GM12878 (cell line): ENCODE data around the gene FOXJ3. TPM values are rescaled to one million over a fixed set of nuclear protein-coding genes. Genes with fewer than 3 reads are reported as not detected.

Experiments used
- ATAC-seq: fragments of 200-7000 bp; cut with Tn5 transposase; 3 replicates; pipeline ENCODE4 v1.9.1; 2020; ENCODE audit warnings: mild to moderate bottlenecking, moderate library complexity
- BruUV-seq: library from RNA; stranded (reverse); fragments of 400-500 nt; replicated peaks from 2 replicates; lab custom pipeline; 2021; lab: Mats Ljungman, UMichigan
- CTCF ChIA-PET: fragments of 300-600 bp; sonication (Branson Sonifier 250); formaldehyde crosslinking; extraction: SDS; loops from one replicate; lab custom pipeline; 2021; ENCODE audit warnings: inconsistent platforms; lab: Yijun Ruan, JAX
- POLR2A ChIA-PET: fragments of 350-600 bp; formaldehyde crosslinking; extraction: SDS; loops from one replicate; lab custom pipeline; 2021; ENCODE audit warnings: inconsistent platforms; lab: Charles Lee
- RAD21 ChIA-PET: fragments of 300-600 bp; sonication (Branson Sonifier 250); formaldehyde crosslinking; loops from one replicate; lab custom pipeline; 2023; ENCODE audit warnings: antibody characterized with exemption; ENCODE audit not compliant: unreplicated experiment; lab: Charles Lee
- SMC1A ChIA-PET: fragments of 300-600 bp; sonication (Branson Sonifier 250); formaldehyde crosslinking; loops from one replicate; lab custom pipeline; 2023; ENCODE audit not compliant: unreplicated experiment, uncharacterized antibody; lab: Charles Lee
- DNase-seq: peaks from one replicate; pipeline ENCODE4 v3.0.0-alpha.2; 2011; ENCODE audit warnings: low read depth, low spot score
- FAIRE-seq: peaks from 3 replicates; lab custom pipeline; 2011; peaks lifted over from hg19 to GRCh38; lab: Jason Lieb, UNC
- H2AFZ ChIP-seq: 2 replicates; pipeline ENCODE4 v1.6.0; 2011; ENCODE audit warnings: low read depth, low read length, control low read depth; ENCODE audit not compliant: control insufficient read depth
- H3K27ac ChIP-seq: 2 replicates; pipeline ENCODE4 v1.5.1; 2011; ENCODE audit warnings: control low read depth; ENCODE audit not compliant: control insufficient read depth, insufficient read depth
- H3K27me3 ChIP-seq, 2 experiments: replicated peaks in 1 of 2; 2 replicates each; pipeline versions ENCODE4 v1.6.0 to v1.6.1; 2011; ENCODE audit warnings: low read length in 1 of 2; ENCODE audit not compliant: control insufficient read depth in 2 of 2, insufficient read depth in 2 of 2
- H3K36me3 ChIP-seq, 2 experiments: 2 replicates each; pipeline ENCODE4 v1.5.1; 2011; ENCODE audit warnings: low read length in 1 of 2; ENCODE audit not compliant: control insufficient read depth in 2 of 2, insufficient read depth in 2 of 2
- H3K4me1 ChIP-seq: 2 replicates; pipeline ENCODE4 v1.6.1; 2011; ENCODE audit warnings: mild to moderate bottlenecking, low read length, moderate library complexity, mixed read lengths; ENCODE audit not compliant: control insufficient read depth, insufficient read depth
- H3K4me2 ChIP-seq: 2 replicates; pipeline ENCODE4 v1.6.0; 2011; ENCODE audit warnings: control low read depth; ENCODE audit not compliant: control insufficient read depth, insufficient read depth
- H3K4me3 ChIP-seq: fragments of 200-600 bp; sonication (generic); 2 replicates; pipeline ENCODE4 v1.5.1; 2016
- H3K79me2 ChIP-seq: 2 replicates; pipeline ENCODE4 v1.6.0; 2011; ENCODE audit warnings: low read length; ENCODE audit not compliant: control insufficient read depth, insufficient read depth
- H3K9ac ChIP-seq: 2 replicates; pipeline ENCODE4 v1.8.0; 2011; ENCODE audit warnings: low read length, control low read depth, mixed read lengths; ENCODE audit not compliant: control insufficient read depth, insufficient read depth
- H3K9me3 ChIP-seq: replicated peaks from 3 replicates; pipeline ENCODE4 v1.5.1; 2011; ENCODE audit warnings: mild to moderate bottlenecking, low read length; ENCODE audit not compliant: control insufficient read depth, insufficient read depth
- H4K20me1 ChIP-seq: 2 replicates; pipeline ENCODE4 v1.6.0; 2011; ENCODE audit not compliant: control insufficient read depth, insufficient read depth
- CBX5 ChIP-seq: sonication (generic); IDR thresholded peaks from 2 replicates; pipeline ENCODE4 v1.6.1; 2016; ENCODE audit warnings: low read depth, moderate library complexity, mild to moderate bottlenecking, inconsistent platforms
- CHD4 ChIP-seq: fragments of 200-600 bp; sonication (generic); IDR thresholded peaks from 2 replicates; pipeline ENCODE4 v1.6.1; 2016; ENCODE audit warnings: mild to moderate bottlenecking
- EED ChIP-seq: sonication (generic); IDR thresholded peaks from 2 replicates; pipeline ENCODE4 v1.6.1; 2016; ENCODE audit warnings: antibody characterized with exemption, low read depth
- MTA3 ChIP-seq: IDR thresholded peaks from 2 replicates; pipeline ENCODE4 v1.6.1; 2012; ENCODE audit warnings: low read length, inconsistent platforms, borderline replicate concordance
- RB1 ChIP-seq: fragments of 450-650 bp; formaldehyde crosslinking; IDR thresholded peaks from 2 replicates; pipeline ENCODE4 v1.6.1; 2017; ENCODE audit warnings: mild to moderate bottlenecking, borderline replicate concordance
- RUNX3 ChIP-seq: IDR thresholded peaks from 2 replicates; pipeline ENCODE4 v1.6.1; 2012; ENCODE audit warnings: low read length, inconsistent platforms
- SIX5 ChIP-seq: IDR thresholded peaks from 2 replicates; pipeline ENCODE4 v1.6.1; 2011; ENCODE audit warnings: mild to moderate bottlenecking, low read depth, low read length, moderate library complexity; ENCODE audit not compliant: severe bottlenecking
- SP1 ChIP-seq: IDR thresholded peaks from one replicate; pipeline ENCODE4 v1.6.1; 2011; ENCODE audit warnings: low read depth, low read length
- SPI1 ChIP-seq: IDR thresholded peaks from 2 replicates; pipeline ENCODE4 v1.6.1; 2011; ENCODE audit warnings: low read depth, mild to moderate bottlenecking, low read length, moderate library complexity, borderline replicate concordance; ENCODE audit not compliant: insufficient read depth
- STAT3 ChIP-seq: IDR thresholded peaks from 2 replicates; pipeline ENCODE4 v1.6.1; 2011; ENCODE audit warnings: low read depth, low read length, improper control_type of control experiment
- SUZ12 ChIP-seq: fragments of 200-600 bp; sonication (generic); IDR thresholded peaks from one replicate; pipeline ENCODE4 v1.6.1; 2018; ENCODE audit warnings: antibody characterized with exemption, mild to moderate bottlenecking; ENCODE audit not compliant: unreplicated experiment
- TCF3 ChIP-seq: IDR thresholded peaks from 2 replicates; pipeline ENCODE4 v1.6.1; 2012; ENCODE audit warnings: low read depth, mild to moderate bottlenecking, low read length, borderline replicate concordance; ENCODE audit not compliant: insufficient read depth
- YY1 ChIP-seq: IDR thresholded peaks from 2 replicates; pipeline ENCODE4 v1.6.1; 2011; ENCODE audit warnings: low read depth, mild to moderate bottlenecking, low read length
- WGBS: methylation state at CpG from one replicate; pipeline ENCODE4 v1.1.6; 2016; ENCODE audit warnings: low lambda C conversion rate; ENCODE audit not compliant: insufficient replicate concordance, insufficient coverage; ENCODE audit errors: missing lambda C conversion rate; 5-methylcytosine and 5-hydroxymethylcytosine counted together
- in situ Hi-C: fragments of 300-500 bp; cut with MboI; formaldehyde crosslinking; loops from 9 replicates; pipeline ENCODE4 v1.14.3; 2018; ENCODE audit warnings: mixed read lengths
- intact Hi-C: fragments of 100-400 bp; cut with micrococcal nuclease; formaldehyde crosslinking; loops from one replicate; pipeline ENCODE4 v1.14.2; 2022; ENCODE audit not compliant: unreplicated experiment
- polyA plus RNA-seq, 11 experiments: library from polyadenylated mRNA; depleted of rRNA in 4 of 11; unstranded in 6 of 11; stranded (reverse) in 5 of 11; fragments of >200 nt; fragmentation: Nextera tagmentation in 4 of 11; fragmentation: Illumina TruSeq in 1 of 11; extraction: Ambion mirVana in 4 of 11; extraction: Trizol in 1 of 11; gene quantifications; 1 replicate in 1 of 11; 2 replicates in 10 of 11; pipeline versions ENCODE4 v1.2.1 to v1.2.3, GENCODE V29; 2011 to 2016; ENCODE audit warnings: inconsistent platforms in 2 of 11, missing spikeins in 2 of 11, low read depth in 1 of 11
- total RNA-seq, 4 experiments: library from RNA; depleted of rRNA in 3 of 4; stranded (reverse); fragments of >200 nt in 3 of 4; fragmentation: Illumina TruSeq in 1 of 4; extraction: Trizol in 1 of 4; gene quantifications; 2 replicates each; pipeline versions ENCODE4 v1.2.1 to v1.2.3, GENCODE V29; 2013 to 2021
- TF ChIP-seq, protein P1 (sequence below): fragments of 450-650 bp; IDR thresholded peaks from 2 replicates; pipeline ENCODE4 v1.6.1; 2018; ENCODE audit warnings: borderline replicate concordance, mild to moderate bottlenecking; ENCODE audit not compliant: partially characterized antibody
- TF ChIP-seq, protein P2 (sequence below): fragments of 450-650 bp; IDR thresholded peaks from 2 replicates; pipeline ENCODE4 v1.6.1; 2017; ENCODE audit warnings: mild to moderate bottlenecking, moderate library complexity
- TF ChIP-seq, protein P3 (sequence below): IDR thresholded peaks from 2 replicates; pipeline ENCODE4 v1.6.1; 2012; ENCODE audit warnings: low read depth, low read length, improper control_type of control experiment

The FOXJ3 gene
- total and polyA plus RNA-seq, 10 of the 15 experiments (the other 5 are each of a cell fraction or from before 2014, with no cell fraction given): 9.5 to 54.2 (median 24.7) TPM

DNA sequence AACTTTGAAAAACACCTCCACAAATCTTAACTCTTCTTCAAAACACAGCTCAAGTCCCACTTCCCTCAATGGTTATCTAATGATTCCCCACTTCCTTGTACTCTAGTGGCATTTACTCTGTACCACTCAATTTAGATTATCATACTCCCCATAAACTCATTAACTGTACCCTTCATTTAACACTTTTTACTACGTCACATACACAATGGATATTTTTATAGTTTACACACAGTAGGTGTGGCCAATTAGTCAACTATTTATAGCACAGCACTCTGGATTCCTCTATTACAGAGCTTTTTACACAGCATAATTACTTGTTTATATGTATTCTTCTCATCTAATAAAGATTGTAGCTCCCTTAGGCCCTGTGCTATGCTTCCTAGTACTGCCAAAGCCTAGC lies 62.1 kb downstream of the FOXJ3 start:
- CTCF ChIA-PET: interaction anchor here (1.4 kb wide), 1 partner anchor 96 kb away, joined by 3 read pairs; no protein-coding TSS in a partner anchor
- ATAC-seq (no peak), FAIRE-seq (no peak), DNase-seq (no peak)
- Histone ChIP-seq H3K4me3 (no peak overlapping the region), H3K9ac (no peak overlapping the region), H3K27me3 (no peaks in the 10 kb centered on the region), H3K4me2 (no peak overlapping the region), H3K36me3 (peaks cover 3% of the 10 kb centered on the region in 2 experiments; a peak in 2 of 4 replicates), H3K79me2 (peaks cover 14% of the 10 kb centered on the region), H2AFZ (no peak overlapping the region), H3K27ac (no peak overlapping the region), H3K9me3 (no peaks in the 10 kb centered on the region), H3K4me1 (no peaks in the 10 kb centered on the region), H4K20me1 (no peaks in the 10 kb centered on the region)
- WGBS: 95% methylated on average over 1 of the region's 1 CpG
- POLR2A ChIA-PET: no interaction called here
- RAD21 ChIA-PET: no interaction called here
- in situ Hi-C loops: no loop called here
- TF ChIP-seq, protein P1, sequence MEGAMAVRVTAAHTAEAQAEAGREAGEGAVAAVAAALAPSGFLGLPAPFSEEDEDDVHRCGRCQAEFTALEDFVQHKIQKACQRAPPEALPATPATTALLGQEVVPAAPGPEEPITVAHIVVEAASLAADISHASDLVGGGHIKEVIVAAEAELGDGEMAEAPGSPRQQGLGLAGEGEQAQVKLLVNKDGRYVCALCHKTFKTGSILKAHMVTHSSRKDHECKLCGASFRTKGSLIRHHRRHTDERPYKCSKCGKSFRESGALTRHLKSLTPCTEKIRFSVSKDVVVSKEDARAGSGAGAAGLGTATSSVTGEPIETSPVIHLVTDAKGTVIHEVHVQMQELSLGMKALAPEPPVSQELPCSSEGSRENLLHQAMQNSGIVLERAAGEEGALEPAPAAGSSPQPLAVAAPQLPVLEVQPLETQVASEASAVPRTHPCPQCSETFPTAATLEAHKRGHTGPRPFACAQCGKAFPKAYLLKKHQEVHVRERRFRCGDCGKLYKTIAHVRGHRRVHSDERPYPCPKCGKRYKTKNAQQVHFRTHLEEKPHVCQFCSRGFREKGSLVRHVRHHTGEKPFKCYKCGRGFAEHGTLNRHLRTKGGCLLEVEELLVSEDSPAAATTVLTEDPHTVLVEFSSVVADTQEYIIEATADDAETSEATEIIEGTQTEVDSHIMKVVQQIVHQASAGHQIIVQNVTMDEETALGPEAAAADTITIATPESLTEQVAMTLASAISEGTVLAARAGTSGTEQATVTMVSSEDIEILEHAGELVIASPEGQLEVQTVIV: no peak
- no peak for TF ChIP-seq RUNX3
- TF ChIP-seq EED: no peak
- TF ChIP-seq SIX5: no peak
- TF ChIP-seq YY1: no peak
- TF ChIP-seq, protein P2, sequence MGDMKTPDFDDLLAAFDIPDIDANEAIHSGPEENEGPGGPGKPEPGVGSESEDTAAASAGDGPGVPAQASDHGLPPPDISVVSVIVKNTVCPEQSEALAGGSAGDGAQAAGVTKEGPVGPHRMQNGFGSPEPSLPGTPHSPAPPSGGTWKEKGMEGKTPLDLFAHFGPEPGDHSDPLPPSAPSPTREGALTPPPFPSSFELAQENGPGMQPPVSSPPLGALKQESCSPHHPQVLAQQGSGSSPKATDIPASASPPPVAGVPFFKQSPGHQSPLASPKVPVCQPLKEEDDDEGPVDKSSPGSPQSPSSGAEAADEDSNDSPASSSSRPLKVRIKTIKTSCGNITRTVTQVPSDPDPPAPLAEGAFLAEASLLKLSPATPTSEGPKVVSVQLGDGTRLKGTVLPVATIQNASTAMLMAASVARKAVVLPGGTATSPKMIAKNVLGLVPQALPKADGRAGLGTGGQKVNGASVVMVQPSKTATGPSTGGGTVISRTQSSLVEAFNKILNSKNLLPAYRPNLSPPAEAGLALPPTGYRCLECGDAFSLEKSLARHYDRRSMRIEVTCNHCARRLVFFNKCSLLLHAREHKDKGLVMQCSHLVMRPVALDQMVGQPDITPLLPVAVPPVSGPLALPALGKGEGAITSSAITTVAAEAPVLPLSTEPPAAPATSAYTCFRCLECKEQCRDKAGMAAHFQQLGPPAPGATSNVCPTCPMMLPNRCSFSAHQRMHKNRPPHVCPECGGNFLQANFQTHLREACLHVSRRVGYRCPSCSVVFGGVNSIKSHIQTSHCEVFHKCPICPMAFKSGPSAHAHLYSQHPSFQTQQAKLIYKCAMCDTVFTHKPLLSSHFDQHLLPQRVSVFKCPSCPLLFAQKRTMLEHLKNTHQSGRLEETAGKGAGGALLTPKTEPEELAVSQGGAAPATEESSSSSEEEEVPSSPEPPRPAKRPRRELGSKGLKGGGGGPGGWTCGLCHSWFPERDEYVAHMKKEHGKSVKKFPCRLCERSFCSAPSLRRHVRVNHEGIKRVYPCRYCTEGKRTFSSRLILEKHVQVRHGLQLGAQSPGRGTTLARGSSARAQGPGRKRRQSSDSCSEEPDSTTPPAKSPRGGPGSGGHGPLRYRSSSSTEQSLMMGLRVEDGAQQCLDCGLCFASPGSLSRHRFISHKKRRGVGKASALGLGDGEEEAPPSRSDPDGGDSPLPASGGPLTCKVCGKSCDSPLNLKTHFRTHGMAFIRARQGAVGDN: no peak
- TF ChIP-seq SP1: no peak
- no peak for TF ChIP-seq TCF3
- TF ChIP-seq SPI1: no peak
- no peak for TF ChIP-seq CHD4
- TF ChIP-seq STAT3: no peak
- no peak for TF ChIP-seq RB1
- TF ChIP-seq, protein P3, sequence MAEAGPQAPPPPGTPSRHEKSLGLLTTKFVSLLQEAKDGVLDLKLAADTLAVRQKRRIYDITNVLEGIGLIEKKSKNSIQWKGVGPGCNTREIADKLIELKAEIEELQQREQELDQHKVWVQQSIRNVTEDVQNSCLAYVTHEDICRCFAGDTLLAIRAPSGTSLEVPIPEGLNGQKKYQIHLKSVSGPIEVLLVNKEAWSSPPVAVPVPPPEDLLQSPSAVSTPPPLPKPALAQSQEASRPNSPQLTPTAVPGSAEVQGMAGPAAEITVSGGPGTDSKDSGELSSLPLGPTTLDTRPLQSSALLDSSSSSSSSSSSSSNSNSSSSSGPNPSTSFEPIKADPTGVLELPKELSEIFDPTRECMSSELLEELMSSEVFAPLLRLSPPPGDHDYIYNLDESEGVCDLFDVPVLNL: no peak
- TF ChIP-seq CBX5: no peak
- no peak for TF ChIP-seq MTA3
- no peak for TF ChIP-seq SUZ12
- SMC1A ChIA-PET: interaction anchor here (0.6 to 2.3 kb wide), 5 partner anchors 9 to 62 kb away, joined by 3 to 9 read pairs (median 4); no protein-coding TSS in a partner anchor
- intact Hi-C loops: no loop called here
- BruUV-seq: no TSS peak
